ENCODE results near the gene GGT5.

The GGT5 gene

DNA sequence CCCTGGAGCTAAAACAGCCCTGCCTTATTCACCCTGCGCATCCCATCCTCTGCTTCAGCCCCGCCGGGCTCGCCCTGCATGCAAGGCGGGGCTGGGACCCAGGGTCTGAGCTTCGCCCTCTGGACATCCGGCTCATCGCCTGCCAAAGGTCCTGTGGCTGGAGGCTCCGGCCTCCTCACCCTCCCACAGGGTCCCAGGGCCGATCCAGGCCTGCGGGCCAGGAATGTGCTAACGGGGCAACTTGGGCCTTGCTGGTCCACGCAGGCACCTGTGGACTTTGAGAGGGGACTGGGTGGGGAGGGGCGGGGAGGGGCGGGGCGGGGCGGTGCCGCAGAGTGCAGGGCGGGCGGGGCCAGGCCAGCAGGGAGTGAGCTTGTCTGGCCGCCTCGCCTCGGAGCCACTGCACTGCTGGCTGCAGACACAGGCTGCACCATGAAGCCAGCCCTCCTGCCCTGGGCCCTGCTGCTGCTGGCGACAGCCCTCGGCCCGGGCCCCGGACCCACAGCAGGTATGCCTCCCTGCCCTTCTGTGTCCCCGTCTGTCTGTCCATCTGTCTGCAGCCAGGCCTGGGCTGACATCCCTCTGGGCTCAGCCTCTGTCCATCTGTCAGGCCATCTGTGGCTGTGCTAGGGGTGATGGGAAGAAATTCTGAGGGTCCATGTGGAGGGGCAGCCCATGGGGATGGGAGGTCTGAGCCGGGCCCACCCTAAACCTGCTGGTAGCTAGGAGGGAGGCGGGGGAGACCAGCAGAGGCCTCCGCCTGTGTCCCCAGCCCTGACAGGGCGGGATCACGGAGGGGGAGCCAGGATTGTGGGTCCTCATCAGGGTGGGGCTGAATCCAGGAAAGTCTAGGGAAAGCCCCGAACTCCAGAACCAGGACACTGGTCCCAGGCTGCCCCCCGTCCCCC lies 63.5 kb downstream of the GGT5 start, which contains the start of gene SUSD2:
Gene SUSD2 (plus strand): TSS at position 400 of the 908 bp plus-strand sequence. CDS start 33 bp downstream, at position 433.
- DNase-seq, result no peak

DNA sequence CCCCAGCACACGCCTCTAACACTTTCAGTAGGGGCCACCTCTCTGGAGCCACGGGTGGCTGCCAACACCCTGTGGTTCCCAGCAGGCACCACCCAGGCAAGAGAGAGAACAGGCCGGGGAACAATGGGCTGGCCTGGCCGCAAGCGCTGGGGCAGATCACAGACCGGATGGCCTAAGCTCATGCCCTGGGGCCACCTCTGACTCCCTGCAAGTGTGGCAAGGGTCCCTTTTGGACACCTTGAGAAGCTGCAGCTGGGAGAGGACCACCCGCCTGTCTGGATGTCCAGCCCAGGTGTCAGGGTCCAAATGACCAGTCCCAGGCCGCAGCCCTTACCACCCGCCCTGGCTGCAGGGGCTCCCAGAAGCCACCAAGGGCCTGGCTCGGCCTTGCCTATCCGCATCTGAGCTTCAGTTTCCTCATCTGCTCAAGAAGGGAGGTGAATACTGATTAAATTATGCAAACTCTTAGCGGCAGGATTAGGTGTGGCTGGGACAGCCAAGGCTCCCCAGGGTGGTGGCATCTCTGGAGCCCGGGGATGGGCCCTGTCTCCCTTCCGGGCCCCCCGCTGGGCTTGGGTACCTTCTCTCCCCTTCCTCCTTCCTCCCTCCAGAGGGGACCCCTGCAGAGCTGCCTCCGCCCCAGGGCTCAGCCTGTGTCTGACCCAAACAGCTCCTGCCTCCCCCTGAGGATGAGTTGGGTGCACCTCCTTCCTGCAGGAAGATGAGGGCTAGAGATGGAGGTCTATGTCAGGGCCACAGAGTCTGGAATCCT lies 64.4 kb downstream of the GGT5 start:
- no peak for DNase-seq

DNA sequence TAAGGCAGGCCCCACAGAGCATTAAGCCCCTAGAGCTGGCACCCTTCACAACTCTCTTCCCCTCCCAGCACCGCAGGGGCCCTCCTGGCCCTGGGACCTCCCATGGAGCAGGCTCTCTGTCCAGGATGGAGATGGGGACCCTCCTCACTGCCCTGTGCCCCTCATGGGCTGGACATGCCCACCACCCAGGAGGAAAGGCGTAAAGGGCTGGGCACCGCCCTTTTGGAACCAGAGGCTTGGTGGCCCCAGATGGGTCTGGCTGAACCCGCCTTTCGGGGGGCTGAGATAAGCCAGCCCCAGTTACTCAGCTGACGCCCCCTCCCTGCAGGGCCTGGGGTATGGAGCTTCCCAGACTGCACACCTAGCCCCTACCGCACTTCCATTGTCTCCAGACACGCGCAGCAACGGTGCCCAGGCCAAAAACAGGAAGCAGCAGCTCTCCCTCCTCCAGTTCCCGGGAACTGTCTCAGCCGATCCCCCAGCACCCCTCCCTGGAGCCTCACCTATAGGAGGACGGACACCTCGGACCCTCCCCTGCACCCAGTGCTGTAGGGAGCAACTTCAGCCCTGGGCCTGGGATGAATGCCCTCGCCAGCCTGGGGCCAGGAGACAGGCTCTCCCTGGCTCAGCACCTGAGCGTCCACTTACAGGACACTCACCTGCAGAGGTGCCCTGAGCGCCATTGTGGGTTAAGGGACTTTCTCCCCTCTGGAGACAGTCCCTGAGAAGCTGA lies 65.2 kb downstream of the GGT5 start:
- DNase-seq, result no peak

DNA sequence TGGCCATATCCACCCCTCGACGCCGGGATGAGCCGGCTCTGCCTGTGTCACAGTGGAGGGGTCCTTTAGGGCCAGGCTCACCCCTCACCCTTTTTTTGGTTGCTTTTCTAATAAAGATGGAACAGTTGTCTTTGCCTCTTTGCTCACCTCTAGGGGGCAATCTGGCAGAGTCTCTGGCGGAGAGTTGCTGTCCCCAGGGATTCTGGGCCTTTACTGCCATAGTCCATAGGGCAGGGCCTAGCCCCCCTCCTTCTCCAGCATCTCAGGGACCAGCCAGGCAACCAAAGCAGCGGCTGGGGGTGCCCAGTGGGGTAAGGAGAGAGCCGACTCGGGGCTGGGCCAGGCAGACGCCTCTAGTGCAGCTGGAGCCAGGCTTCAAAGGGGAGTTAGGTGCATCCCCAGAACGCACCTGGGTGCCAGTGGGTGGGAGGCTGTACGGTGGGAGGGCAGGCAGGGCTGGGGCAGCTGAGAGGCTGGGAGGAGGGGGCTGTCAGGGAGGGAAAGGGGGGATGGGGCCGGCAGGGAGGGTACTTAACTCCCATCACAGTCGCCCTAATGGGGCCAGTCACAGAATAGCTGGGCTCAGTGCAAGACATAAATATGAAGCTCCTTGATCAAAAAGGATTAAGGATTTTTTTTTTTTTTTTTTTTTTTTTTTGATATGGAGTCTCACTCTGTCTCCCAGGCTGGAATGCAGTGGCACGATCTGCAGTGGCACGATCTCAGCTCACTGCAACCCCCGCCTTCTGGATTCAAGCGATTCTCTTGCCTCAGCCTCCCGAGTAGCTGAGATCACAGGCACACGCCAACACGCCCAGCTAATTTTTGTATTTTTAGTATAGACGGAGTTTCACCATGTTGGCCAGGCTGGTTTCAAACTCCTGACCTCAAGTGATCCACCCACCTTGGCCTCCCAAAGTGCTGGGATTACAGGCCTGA lies 66.1 kb downstream of the GGT5 start:
- DNase-seq, result peak; percentile 59

DNA sequence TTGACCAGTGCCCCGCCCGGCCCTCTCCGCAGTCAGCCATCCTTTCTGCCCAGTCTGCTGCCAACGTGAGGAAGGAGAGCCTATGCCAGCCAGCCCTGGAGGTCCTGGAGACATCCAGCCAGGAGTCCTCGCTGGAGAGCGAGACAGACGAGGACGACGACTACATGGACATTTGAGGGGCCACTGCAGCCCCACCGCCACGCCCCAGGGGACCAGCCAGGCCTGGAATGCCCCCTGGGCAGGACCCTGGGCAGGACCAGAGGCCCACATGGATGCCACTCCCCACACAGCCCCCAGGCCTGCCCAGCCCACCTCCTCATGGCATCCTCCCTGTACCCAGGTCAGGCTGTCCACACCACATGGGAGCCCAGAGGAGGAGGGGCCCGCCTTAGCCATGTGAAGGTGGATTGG lies 66.9 kb downstream of the GGT5 start:
- no peak for DNase-seq

DNA sequence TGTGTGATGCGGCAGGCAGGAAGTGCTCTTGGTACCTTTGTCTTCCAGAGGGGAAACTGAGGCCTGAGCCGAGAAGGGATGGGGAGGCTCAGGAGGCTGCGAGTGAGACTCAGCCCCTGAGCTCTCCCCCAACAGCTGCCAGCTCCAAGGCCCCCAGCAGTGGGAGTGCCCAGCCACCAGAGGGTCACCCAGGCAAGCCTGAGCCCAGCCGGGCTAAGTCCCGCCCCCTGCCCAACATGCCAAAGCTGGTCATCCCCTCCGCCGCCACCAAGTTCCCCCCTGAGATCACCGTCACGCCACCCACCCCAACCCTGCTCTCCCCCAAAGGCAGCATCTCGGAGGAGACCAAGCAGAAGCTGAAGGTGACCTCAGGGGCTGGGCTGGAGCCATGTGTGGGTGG lies 67.4 kb downstream of the GGT5 start:
- DNase-seq, result no peak

DNA sequence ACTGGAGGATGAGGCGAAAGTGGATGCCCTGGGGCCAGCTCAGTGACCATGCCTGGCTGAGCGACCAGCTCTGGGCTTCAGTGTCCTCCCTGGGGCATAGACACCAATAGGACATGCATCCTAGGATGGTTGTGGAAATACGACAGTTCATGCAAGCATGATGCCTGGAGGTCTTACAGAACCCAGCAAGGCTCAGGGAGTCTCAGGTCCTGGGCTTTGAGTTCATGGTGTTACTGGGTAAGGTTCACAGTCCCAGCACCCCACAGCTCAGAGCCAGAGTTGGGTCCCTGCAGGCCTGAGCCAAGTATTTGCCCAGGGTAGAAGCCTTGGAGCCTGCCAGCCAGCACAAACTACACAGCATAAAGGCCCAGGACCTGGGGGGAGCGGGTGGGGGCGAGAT lies 67.8 kb downstream of the GGT5 start:
- no peak for DNase-seq

DNA sequence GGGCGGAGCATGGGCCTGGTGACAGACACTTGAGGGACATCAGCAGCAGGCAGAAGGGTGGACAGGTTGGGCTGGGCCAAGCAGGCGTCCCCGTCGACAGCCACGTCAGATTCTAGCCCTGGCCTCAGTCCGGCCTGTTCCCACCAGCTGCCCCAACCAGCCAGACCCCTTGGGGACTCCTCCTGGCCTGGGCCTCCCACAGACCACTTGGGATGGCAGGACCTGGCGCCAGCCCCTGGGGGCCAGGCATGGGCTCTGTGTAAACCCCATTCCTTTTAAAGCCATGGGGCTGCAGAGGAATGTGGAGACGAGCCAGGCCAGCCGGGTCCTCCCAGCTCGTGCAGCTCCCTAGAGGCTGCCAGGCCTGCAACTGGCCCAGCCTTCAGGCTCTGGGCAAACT lies 68.3 kb downstream of the GGT5 start:
- no peak for DNase-seq

DNA sequence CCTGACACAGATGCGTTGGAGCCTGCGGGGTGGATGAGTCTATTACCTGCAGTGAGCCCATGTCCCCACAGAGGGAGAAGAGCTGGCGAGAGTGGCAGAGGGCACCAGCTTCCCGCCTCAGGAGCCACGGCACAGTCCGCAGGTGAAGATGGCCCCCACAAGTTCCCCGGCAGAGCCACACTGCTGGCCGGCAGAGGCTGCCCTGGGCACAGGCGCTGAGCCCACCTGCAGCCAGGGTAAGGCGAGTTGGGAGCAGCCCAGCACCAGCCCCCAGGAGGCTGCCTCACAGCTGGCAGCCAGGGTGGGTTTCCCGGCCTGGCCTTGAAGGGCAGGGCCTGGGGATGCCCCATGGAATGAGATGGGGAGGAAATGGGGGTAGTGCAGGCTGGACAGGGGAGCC lies 68.8 kb downstream of the GGT5 start:
- no peak for DNase-seq

DNA sequence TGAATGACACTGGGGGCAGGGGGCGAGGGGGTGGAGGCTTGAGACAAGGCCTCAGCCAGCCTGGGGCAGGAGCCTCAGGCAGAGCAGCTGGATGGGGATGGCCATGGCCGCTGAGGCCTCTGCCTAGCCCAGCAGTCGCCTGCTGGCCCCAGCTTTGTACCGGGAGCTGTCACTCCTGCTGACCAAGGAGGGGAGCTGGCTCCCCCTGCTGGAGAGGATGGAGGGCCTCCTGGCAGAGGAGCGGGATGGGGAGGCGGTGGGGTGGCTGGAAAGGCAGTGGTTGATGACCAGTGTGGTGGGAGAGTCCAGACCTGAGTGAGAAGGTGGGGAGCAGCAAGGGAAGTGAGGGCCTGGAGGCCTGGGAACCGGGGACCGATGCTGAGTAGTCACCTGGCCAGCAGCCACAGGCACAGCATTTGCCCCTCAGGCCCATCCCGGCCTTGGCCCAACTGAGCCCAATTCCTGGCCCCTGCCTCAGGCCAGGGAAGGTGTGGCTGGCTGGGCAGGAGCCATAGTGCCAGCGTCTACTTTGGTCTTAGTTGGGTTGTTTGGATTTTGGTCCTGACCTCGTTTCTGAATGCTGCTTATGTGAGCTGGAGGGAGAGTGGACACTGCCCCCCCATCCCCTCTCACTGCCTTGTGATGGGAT lies 69.6 kb downstream of the GGT5 start:
- peak; percentile 62 for DNase-seq

DNA sequence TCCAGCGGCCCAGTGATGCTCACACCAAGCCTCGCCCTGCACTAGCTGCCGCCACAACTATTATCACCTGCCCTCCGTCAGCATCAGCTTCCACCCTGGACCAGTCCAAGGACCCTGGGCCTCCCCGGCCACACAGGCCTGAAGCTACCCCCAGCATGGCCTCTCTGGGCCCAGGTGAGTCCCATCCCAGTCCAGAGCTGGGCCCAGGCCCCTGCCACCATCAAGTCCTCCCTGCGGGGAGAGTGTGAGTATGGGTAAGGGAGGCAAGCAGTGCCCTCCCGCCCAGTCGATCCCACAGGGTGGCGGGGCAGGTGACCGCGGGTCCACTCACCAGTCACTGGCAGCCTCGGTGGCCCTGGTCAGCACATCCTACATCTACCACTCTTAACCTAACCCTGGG lies 73.1 kb downstream of the GGT5 start:
- no peak for DNase-seq

DNA sequence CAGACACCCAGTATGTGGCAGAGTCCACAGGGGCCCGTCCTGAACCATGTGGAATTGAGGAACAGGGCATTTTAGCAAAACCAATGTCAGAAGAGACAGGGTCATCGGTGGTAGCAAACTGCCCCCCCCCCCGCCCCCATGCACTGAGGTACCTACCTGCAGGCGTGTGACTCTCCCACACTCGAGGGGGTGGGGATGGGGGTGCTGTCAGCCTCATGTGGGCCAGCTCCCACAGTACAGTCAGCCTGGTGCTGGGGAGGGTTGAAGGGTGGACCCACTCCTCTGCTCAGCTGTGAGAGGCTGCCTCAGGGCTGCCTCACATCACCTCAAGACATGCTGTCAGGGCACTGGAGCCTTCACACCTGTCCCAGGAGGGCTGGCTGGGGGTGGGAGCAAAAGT lies 74.2 kb downstream of the GGT5 start:
- no peak for DNase-seq

DNA sequence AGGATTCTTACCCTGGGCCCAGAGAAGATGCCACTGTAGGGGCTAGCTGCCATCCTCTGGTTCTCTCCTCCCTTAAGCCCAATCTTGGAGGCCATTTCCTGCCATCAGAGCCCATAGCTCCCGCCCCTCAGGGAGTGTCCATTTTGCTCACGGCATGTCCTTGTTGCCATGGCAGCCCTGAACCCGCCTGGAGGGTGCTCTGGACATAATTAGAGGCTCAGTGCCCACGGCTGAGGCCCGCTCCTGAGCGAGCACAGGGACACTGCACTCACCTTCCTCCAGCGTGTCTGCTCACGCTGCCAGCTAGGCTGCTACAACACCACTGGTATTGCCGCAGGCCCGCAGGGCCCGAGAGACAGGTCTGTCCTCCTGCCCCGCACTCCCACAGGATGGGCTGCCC lies 74.7 kb downstream of the GGT5 start:
- DNase-seq, result no peak
